ENCODE results near the gene RBMS1.

RBMS1 gene

DNA sequence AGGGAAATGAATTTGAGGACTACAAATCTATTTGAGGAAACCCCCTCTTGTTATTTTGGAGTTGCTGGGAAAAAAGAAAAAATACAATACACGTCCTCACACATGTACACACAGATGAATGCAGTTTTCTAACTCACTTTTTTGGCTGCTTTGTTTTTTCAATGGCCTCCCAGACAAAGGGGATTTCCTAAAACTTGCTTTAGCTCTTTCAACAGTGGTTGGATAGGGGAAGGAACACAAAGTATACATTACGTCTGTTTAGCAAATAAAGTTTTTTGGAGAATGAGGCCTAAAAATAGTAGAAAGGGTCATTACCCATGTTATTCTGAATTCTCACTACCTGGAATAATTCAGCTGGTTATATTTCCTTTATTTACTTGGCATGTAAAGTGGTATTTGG lies 168.2 kb downstream of the RBMS1 start:
- DNase-seq = no peak

GRCh38 chr2:160324917-160325316 lies 168.7 kb downstream of the RBMS1 start:
- no peak for DNase-seq

- DNase-seq = peak; percentile 18
These were observed 169.3 kb downstream of the RBMS1 start for GRCh38 chr2:160324161-160324800.

DNA sequence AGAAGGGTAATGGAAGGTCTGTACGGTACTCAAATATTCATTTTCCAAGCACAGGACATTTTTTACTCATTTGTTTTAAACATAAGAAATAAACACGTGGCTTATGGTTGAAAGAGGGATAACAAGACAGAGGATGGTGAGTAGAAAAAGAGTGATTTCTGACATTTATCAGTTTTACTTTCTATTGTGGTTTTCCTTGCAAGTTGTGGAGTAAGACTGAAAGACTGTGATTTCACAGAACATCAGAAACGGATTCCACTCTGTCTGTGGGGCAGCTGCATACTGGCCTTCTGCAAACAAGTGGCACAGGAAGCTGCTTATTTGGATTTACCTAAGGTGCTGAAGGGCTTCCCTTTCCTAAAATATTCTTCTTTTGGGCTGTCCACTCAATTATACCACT lies 171.3 kb downstream of the RBMS1 start:
- no peak for DNase-seq

- no peak for DNase-seq
These were observed 172.6 kb downstream of the RBMS1 start for GRCh38 chr2:160321006-160321405.

- DNase-seq = no peak
These were observed 173.9 kb downstream of the RBMS1 start for GRCh38 chr2:160319700-160320099.

GRCh38 chr2:160318218-160318617 lies 175.4 kb downstream of the RBMS1 start:
- no peak for DNase-seq

- no peak for DNase-seq
These were observed 176.2 kb downstream of the RBMS1 start for GRCh38 chr2:160317181-160318099.

DNA sequence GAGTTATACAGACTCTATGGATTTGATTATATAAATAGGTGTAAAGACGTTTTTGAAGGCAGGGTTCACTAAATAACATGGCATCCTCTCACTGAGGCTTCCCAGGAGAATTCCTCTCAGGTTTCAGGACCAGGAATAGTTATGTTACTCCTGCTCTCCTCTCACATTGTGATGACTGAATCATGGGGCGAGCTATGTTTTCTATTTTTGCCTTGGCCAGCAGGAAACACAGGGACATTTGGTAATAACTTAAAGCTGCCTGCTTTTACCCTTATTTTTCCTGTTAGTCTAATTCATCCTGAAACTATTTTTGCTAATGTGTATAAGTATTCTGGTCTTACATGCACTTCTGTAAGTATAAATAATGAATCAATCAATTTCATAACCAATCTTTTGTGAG lies 178.3 kb downstream of the RBMS1 start:
- DNase-seq = no peak

- no peak for DNase-seq
These were observed 183.3 kb downstream of the RBMS1 start for GRCh38 chr2:160310118-160310828.

DNA sequence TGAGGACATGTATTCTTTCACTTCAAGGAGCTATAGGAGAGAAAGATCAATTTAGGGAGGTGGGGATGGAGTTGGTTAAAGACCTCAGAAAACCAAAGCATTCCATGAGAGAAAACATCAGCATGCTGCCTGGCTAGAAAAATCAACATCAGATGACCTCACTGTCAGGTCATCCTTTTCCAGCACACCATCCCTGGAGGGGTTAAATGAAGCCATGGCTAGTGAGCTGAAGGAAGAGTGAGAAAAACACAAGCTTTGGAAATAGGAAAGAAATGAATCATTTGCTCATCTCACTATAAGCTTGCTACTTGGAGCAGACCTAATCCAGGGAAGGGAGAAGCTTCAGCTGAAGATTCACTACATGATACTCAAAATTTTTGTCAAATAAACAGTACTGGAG lies 184.0 kb downstream of the RBMS1 start:
- DNase-seq = no peak

DNA sequence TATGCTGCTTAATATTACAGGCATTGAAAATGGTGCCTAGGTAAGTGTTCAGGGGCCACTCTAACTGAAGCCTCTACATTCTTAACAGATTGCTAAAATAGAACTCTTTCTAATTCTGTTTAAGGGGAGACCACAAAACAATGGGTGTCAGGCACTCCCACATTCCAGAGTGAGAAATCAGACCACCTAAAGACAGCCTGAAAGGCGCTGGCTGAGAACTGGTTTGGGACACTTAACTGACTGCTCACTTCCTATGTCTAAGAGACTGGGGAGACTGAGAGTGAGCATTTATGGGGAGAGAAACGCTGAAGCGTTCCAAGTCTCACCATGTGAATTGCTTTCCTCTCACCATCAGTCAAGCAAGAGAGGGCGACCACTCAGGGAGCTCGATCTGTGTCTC lies 184.7 kb downstream of the RBMS1 start:
- no peak for DNase-seq

GRCh38 chr2:160308476-160308875 lies 185.1 kb downstream of the RBMS1 start:
- DNase-seq = no peak

DNA sequence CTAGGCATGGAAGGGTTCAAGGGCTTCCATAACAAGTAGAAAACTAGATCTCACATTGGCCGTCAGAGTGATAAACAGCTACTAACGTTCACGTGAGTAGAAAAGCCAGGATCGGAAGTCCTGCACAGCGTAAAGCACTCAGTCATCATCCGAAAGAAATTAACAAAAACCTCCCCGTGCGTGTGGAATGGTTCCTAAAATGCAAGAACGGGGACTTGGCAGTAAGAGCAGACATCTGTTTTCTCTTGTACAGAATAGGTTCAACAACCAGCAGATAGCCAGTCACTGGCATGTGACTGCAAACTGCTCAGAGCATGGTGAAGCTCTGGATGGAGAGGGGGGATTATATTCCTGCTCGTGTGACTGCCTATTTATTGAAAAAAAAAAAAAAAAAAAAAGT lies 186.6 kb downstream of the RBMS1 start:
- no peak for DNase-seq

- DNase-seq = no peak
These were observed 188.4 kb downstream of the RBMS1 start for GRCh38 chr2:160305081-160305750.

DNA sequence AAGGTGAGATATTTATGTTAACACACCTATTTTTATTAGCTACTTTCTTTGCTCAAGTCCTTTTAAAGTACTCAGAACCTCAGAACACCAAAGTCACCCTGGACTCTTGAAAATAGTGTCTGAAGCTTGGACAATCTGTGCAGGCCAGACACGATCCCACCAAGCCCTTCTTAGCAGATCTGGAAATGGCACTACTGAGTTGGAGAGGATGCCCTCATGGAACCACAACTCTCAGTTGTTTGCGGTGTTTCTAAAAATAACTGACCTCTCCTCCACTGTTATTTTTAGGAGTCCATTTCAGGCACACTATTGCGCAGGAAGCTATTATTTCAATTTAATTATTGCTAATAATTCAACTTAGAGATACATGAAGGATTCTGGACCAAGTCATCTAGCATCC lies 190.1 kb downstream of the RBMS1 start:
- no peak for DNase-seq

GRCh38 chr2:160303076-160303475 lies 190.5 kb downstream of the RBMS1 start:
- no peak for DNase-seq

DNA sequence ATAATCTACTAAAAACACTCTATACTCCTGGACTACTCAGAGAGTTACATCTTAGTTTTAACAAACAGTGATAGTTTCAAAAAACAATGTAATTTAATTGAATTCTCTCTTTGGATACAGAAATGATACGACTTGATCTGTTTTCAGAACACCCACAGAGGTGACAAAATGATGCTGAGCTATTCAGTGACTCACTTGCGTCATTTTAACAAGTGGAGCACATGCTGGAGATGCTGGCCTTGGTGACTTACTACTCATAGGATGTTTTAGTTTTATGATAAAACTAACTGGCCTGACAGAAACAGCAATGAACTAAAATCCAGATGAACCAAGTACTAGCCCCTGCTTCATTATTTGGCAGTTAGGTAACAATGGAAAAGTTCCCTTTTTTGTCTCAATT lies 192.2 kb downstream of the RBMS1 start:
- no peak for DNase-seq

GRCh38 chr2:160300203-160300602 lies 193.4 kb downstream of the RBMS1 start:
- no peak for DNase-seq

DNA sequence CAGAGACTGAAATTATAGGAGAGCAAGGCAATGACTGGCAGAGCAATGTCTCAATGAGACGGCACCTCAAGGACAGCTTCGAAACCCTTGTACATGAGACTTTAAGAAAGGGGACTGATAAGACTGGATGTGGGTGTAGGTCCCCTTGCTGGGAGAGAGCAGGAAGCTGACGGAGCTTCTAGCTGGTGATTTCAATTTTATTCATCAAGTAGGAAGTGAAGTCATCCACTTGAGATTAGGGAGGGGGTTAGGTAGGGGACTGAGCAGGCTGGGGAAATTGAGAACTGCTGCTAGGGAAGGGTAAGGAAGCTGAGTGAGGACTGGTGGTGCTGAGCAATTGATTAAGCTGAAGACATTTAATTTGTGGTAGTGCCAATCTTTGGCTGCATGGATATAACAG lies 194.1 kb downstream of the RBMS1 start:
- no peak for DNase-seq

GRCh38 chr2:160298960-160299359 lies 194.6 kb downstream of the RBMS1 start:
- DNase-seq = no peak

DNA sequence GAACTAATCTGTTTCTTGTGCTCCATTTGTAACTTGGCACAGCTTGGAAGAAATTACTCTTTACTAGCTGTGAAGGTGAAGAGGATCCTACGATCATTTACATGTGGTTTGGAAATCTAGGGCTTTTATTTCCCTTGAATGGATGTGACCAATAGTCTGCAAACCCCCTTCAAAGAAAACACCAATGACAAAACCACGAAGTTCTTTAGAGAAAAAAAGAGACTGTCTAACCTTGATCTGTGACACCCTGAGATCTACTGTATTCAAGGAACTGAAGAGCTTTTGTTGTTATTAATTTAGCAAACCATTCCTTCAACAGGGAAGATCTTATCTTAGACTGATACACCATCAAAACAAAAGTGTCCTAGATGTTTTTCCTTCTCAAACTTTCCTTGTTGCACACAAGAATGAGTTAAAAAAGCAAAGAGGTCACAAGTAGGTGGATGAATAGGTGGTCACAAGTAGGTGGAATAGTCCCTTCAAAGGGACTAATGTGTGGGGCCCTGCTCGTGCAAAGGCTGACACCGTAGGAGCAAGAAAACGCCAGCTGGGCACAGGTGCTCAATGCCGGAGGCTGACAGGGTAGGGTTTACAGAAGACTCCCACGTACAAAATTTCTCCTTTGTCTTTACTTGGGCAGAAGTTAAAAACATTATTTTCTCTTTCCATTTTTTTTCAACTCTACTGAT lies 197.9 kb downstream of the RBMS1 start:
- no peak for DNase-seq

DNA sequence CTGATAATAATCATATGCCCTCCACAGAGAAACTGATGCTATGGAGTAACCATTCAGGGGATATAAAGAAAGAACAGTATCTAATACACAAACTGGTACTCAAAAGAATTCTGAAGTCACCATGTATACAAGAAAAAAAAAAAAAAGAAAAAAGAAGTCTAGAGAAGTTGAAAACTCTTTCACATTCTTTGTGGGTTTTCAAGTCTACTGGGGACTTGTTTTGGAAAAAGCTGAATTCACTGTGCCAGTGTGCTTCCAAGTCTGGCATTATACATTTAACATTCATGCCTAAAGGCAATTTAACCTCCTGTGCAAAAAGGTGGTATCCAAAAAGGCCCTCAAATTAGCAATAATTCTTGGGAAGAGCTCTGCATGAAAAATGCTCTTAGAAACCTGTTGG lies 198.7 kb downstream of the RBMS1 start:
- no peak for DNase-seq
